Gastrocnemius medialis (tissue), 4 donors: ENCODE measurements around the gene PCDHB6. TPM values are rescaled to one million over a fixed set of nuclear protein-coding genes. Genes with fewer than 3 reads are reported as not detected.
A peak's percentile ranks its signal among the peaks of the same experiment; 100 is the strongest.
"Not testable (repeated sequence)": the region's sequence is repeated elsewhere in the genome, so short reads cannot be mapped to it uniquely, and the experiment has no call there.

Experiments
- ATAC-seq, 2 donors: fragments of 150-250 bp; one replicate each; pipeline ENCODE4 v1.9.1; 2016
- DNase-seq, 2 donors: peaks; one replicate each; pipeline ENCODE4 v3.0.0-alpha.2; 2019
- H3K27ac ChIP-seq, 4 donors: fragments of 200-600 bp; sonication (generic); 1 replicate in 1 of 4; 2 replicates in 3 of 4; pipeline ENCODE4 v1.5.1; 2016 to 2018; ENCODE audit warnings: mild to moderate bottlenecking in 2 of 4, moderate library complexity in 1 of 4
- H3K27me3 ChIP-seq, 3 donors: fragments of 200-600 bp; sonication (generic) in 2 of 3; 1 replicate in 1 of 3; 2 replicates in 2 of 3; pipeline versions ENCODE4 v1.5.1 to v1.6.0; 2016 to 2019; ENCODE audit warnings: mild to moderate bottlenecking in 1 of 3, moderate library complexity in 1 of 3
- H3K36me3 ChIP-seq, 2 donors: fragments of 200-600 bp; sonication (generic) in 1 of 2; one replicate each; pipeline ENCODE4 v1.5.1; 2017 to 2018
- H3K4me1 ChIP-seq, 2 donors: fragments of 200-600 bp; sonication (generic) in 1 of 2; one replicate each; pipeline ENCODE4 v1.5.1; 2016 to 2017; ENCODE audit warnings: mild to moderate bottlenecking in 2 of 2
- H3K4me3 ChIP-seq, 4 donors: fragments of 200-600 bp; sonication (generic) in 3 of 4; 1 replicate in 1 of 4; 2 replicates in 3 of 4; pipeline ENCODE4 v1.5.1; 2016 to 2019; ENCODE audit warnings: mild to moderate bottlenecking in 2 of 4
- H3K9me3 ChIP-seq, 3 donors: fragments of 200-600 bp; sonication (generic) in 2 of 3; 1 replicate in 1 of 3; 2 replicates in 2 of 3; pipeline ENCODE4 v1.5.1; 2016 to 2019
- POLR2A ChIP-seq, 2 donors: fragments of 450-650 bp; IDR thresholded peaks; one replicate each; pipeline ENCODE4 v1.6.1; 2017; ENCODE audit warnings: antibody characterized with exemption in 2 of 2, mild to moderate bottlenecking in 2 of 2, moderate library complexity in 2 of 2
- in situ Hi-C, 4 donors: fragments of 200-750 bp; cut with MboI; loops; one replicate each; pipeline versions ENCODE4 v1.15.0 to v1.8.0; 2017; ENCODE audit warnings: low sequenced_read_pairs in 4 of 4
- intact Hi-C: fragments of 100-400 bp; cut with DNase I; formaldehyde crosslinking; loops from one replicate; pipeline ENCODE4 v1.15.1; 2023; ENCODE audit warnings: low total_unique reads
- total RNA-seq, 4 donors: library from RNA; depleted of rRNA; stranded (reverse); fragments of >200 nt; gene quantifications; one replicate each; pipeline versions ENCODE4 v1.1.0 to v1.2.3, GENCODE V29; 2016
- TF ChIP-seq, protein P1 (sequence below), 5 experiments: fragments of 450-650 bp in 3 of 5; fragments of 200-600 bp in 2 of 5; sonication (generic) in 2 of 5; IDR thresholded peaks in 4 of 5; conservative IDR thresholded peaks in 1 of 5; 1 replicate in 4 of 5; 2 replicates in 1 of 5; pipeline ENCODE4 v1.5.1; 2016 to 2019; ENCODE audit warnings: antibody characterized with exemption in 5 of 5, mild to moderate bottlenecking in 3 of 5, moderate library complexity in 3 of 5

The PCDHB6 gene
- total RNA-seq, 4 donors from 2014 or later: 0.09 to 0.46 (median 0.19) TPM; not detected in 1

DNA sequence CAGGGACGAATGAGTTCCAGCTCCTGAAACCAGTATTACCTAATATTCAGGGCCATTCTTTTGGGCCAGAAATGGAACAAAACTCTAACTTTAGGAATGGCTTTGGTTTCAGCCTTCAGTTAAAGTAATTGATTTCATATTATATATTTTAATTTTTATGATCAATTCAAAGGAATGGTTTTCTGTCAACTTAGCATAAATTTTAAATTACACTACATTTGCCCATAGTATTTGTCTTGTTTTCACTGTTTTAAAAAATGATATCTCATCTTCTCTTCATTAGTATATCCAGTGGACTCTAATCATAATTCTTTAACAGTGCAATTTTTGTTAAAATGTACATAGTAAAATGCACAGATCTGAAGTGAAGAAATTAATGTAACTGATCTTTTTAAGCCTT, 30.5 kb downstream of the PCDHB6 start:
- Histone ChIP-seq H3K36me3 (no peaks in the 10 kb centered on the region), H3K9me3 (peaks cover 0 to 17% (median 11%) of the 10 kb centered on the region in 3 donors), H3K4me3 (no peak overlapping the region), H3K27ac (no peak overlapping the region), H3K4me1 (no peaks in the 10 kb centered on the region), H3K27me3 (peaks cover 0 to 48% (median 26%) of the 10 kb centered on the region in 3 donors)
- DNase-seq (no peak), ATAC-seq (no peak)
- intact Hi-C loops: no loop called here
- in situ Hi-C loops: no loop called here
- TF ChIP-seq POLR2A (IDR thresholded peaks at IDR 0.05): no peak
- TF ChIP-seq, protein P1, sequence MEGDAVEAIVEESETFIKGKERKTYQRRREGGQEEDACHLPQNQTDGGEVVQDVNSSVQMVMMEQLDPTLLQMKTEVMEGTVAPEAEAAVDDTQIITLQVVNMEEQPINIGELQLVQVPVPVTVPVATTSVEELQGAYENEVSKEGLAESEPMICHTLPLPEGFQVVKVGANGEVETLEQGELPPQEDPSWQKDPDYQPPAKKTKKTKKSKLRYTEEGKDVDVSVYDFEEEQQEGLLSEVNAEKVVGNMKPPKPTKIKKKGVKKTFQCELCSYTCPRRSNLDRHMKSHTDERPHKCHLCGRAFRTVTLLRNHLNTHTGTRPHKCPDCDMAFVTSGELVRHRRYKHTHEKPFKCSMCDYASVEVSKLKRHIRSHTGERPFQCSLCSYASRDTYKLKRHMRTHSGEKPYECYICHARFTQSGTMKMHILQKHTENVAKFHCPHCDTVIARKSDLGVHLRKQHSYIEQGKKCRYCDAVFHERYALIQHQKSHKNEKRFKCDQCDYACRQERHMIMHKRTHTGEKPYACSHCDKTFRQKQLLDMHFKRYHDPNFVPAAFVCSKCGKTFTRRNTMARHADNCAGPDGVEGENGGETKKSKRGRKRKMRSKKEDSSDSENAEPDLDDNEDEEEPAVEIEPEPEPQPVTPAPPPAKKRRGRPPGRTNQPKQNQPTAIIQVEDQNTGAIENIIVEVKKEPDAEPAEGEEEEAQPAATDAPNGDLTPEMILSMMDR (IDR thresholded peaks at IDR 0.05 in 4 of 5, conservative IDR thresholded peaks at IDR 0.05 in 1 of 5): no peak

DNA sequence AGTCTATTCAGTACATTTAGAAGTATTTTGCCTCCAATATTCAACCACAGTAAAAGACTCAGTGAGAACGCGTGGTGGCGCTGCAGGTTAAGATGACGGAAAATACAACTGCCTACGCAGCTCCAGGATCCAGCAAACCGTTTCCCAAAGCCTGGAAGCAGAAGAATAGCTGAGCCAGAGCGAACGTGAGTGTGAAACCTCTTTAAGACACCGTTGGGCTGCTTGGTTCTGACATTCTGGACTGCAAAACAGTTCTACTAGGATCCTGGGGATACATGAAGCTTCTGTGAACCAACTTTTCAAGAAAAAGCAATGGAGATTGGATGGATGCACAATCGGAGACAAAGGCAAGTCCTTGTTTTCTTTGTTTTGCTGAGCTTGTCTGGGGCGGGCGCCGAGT, 32.4 kb downstream of the PCDHB6 start, which contains the start of gene PCDHB16:
Gene PCDHB16 (plus strand): TSS at position 140 of the 400 bp plus-strand sequence. CDS start 173 bp downstream, at position 313.
- peak in 1 of 2 donors; percentile 27 for ATAC-seq
- Histone ChIP-seq H3K4me1 (no peaks in the 10 kb centered on the region), H3K27ac (peak within 1 kb of the TSS in 1 of 4 donors; percentile 25), H3K27me3 (peaks cover 0 to 33% (median 14%) of the 10 kb centered on the region in 3 donors), H3K36me3 (no peaks in the 10 kb centered on the region), H3K4me3 (peak within 1 kb of the TSS; percentile 35 to 45 (median 38)), H3K9me3 (peaks cover 5 to 10% (median 7%) of the 10 kb centered on the region in 3 donors)
- no peak for TF ChIP-seq POLR2A (IDR thresholded peaks at IDR 0.05)
- TF ChIP-seq, protein P1 (IDR thresholded peaks at IDR 0.05 in 4 of 5, conservative IDR thresholded peaks at IDR 0.05 in 1 of 5): peak in 1 of 5 experiments; percentile 25
- intact Hi-C loops: no loop called here
- in situ Hi-C loops: no loop called here
- DNase-seq: no peak

DNA sequence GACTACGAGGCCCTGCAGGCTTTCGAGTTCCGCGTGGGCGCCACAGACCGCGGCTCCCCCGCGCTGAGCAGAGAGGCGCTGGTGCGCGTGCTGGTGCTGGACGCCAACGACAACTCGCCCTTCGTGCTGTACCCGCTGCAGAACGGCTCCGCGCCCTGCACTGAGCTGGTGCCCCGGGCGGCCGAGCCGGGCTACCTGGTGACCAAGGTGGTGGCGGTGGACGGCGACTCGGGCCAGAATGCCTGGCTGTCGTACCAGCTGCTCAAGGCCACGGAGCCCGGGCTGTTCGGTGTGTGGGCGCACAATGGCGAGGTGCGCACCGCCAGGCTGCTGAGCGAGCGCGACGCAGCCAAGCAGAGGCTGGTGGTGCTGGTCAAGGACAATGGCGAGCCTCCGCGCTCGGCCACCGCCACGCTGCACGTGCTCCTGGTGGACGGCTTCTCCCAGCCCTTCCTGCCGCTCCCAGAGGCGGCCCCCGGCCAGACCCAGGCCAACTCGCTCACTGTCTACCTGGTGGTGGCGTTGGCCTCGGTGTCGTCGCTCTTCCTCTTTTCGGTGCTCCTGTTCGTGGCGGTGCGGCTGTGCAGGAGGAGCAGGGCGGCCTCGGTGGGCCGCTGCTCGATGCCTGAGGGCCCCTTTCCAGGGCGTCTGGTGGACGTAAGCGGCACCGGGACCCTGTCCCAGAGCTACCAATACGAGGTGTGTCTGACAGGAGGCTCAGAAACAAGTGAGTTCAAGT, 34.4 kb downstream of the PCDHB6 start:
- DNase-seq, in situ Hi-C loops, H3K36me3 ChIP-seq, intact Hi-C loops, ATAC-seq, H3K27ac ChIP-seq, H3K9me3 ChIP-seq, H3K4me1 ChIP-seq: not testable (repeated sequence)
- Histone ChIP-seq H3K27me3 (peaks cover 0 to 16% (median 6%) of the 10 kb centered on the region in 3 donors), H3K4me3 (peak overlapping the region in 1 of 4 donors; percentile 31)

DNA sequence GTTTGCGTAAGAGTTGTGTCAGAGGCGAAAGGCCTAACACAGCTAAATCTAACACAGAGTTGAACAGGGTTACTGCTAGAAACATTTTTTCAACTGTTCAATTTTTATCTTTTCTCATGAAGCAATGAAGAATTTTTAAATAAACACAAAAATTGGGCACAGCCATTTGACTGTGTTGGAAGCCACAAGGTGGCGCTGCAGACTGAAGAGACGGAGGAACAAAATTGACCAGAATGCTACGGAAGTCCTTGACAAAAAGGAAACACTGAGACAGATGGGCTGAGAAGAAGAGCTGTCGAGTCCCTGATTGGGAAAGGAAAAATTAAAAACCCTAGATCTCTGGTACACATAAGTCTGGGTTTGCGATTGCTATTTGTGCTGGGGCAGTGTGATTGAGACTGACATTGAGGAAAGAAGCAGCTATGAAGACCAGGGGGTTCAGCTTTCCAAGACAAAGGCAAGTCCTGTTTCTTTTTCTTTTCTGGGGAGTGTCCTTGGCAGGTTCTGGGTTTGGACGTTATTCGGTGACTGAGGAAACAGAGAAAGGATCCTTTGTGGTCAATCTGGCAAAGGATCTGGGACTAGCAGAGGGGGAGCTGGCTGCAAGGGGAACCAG, 37.1 kb downstream of the PCDHB6 start, which contains the start of gene PCDHB9:
Gene PCDHB9 (plus strand): TSS at position 265 of the 616 bp plus-strand sequence. CDS start 158 bp downstream, at position 423.
- DNase-seq (no peak), ATAC-seq (no peak)
- Histone ChIP-seq H3K4me3 (peak within 1 kb of the TSS in 1 of 4 donors; percentile 25), H3K27ac (no peak within 1 kb of the TSS), H3K4me1 (no peaks in the 10 kb centered on the region), H3K27me3 (peaks cover 0 to 11% (median 3%) of the 10 kb centered on the region in 3 donors), H3K36me3 (no peaks in the 10 kb centered on the region), H3K9me3 (peaks cover 4 to 5% (median 5%) of the 10 kb centered on the region in 3 donors)
- in situ Hi-C loops (no loop called here), intact Hi-C loops (no loop called here)
- TF ChIP-seq, protein P1 (IDR thresholded peaks at IDR 0.05 in 4 of 5, conservative IDR thresholded peaks at IDR 0.05 in 1 of 5): no peak
- TF ChIP-seq POLR2A (IDR thresholded peaks at IDR 0.05): no peak

DNA sequence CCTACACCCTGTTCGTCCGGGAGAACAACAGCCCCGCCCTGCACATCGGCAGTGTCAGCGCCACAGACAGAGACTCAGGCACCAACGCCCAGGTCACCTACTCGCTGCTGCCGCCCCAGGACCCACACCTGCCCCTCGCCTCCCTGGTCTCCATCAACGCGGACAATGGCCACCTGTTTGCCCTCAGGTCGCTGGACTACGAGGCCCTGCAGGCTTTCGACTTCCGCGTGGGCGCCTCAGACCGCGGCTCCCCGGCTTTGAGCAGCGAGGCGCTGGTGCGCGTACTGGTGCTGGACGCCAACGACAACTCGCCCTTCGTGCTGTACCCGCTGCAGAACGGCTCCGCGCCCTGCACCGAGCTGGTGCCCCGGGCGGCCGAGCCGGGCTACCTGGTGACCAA, 38.8 kb downstream of the PCDHB6 start:
- H3K9me3 ChIP-seq, intact Hi-C loops, ATAC-seq, in situ Hi-C loops, H3K4me1 ChIP-seq, H3K4me3 ChIP-seq, DNase-seq, H3K27ac ChIP-seq, H3K36me3 ChIP-seq: not testable (repeated sequence)
- peaks cover 0 to 11% (median 3%) of the 10 kb centered on the region in 3 donors for H3K27me3 ChIP-seq

DNA sequence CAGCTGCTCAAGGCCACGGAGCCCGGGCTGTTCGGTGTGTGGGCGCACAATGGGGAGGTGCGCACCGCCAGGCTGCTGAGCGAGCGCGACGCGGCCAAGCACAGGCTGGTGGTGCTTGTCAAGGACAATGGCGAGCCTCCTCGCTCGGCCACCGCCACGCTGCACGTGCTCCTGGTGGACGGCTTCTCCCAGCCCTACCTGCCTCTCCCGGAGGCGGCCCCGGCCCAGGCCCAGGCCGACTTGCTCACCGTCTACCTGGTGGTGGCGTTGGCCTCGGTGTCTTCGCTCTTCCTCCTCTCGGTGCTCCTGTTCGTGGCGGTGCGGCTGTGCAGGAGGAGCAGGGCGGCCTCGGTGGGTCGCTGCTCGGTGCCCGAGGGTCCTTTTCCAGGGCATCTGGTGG, 39.3 kb downstream of the PCDHB6 start:
- H3K4me1 ChIP-seq, ATAC-seq, in situ Hi-C loops, DNase-seq, H3K36me3 ChIP-seq, intact Hi-C loops, H3K4me3 ChIP-seq, H3K27ac ChIP-seq, H3K9me3 ChIP-seq: not testable (repeated sequence)
- H3K27me3 ChIP-seq: peaks cover 0 to 11% (median 3%) of the 10 kb centered on the region in 3 donors
